Naive thymus-derived CD8-positive, alpha-beta T cell (primary cell): ENCODE results near the gene SPRYD3. TPM values are rescaled to one million over a fixed set of nuclear protein-coding genes. Genes with fewer than 3 reads are reported as not detected.

Source experiments
- ATAC-seq, 2 donors: fragments of 150-1000 bp; cut with Tn5 transposase in 1 of 2; sonication (Bioruptor Pico), chemical (Tn5 transposase) in 1 of 2; 1 replicate in 1 of 2; 2 replicates in 1 of 2; pipeline ENCODE4 v1.10.0; 2021; ENCODE audit warnings: mild to moderate bottlenecking in 2 of 2, moderate library complexity in 2 of 2
- POLR2A ChIA-PET: fragments of 350-600 bp; sonication (Branson Sonifier 250); formaldehyde crosslinking; loops from one replicate; lab custom pipeline; 2021; ENCODE audit warnings: antibody characterized with exemption; lab: Charles Lee
- DNase-seq, 10 donors: peaks; one replicate each; pipeline versions ENCODE4 v3.0.0 to v3.0.0-alpha.2; 2020 to 2022
- H3K27ac Mint-ChIP-seq, 10 donors: one replicate each; pipeline ENCODE4 v1.8.0; 2020 to 2022; ENCODE audit warnings: mild to moderate bottlenecking in 10 of 10, mixed read lengths in 10 of 10, moderate library complexity in 4 of 10, inconsistent platforms in 1 of 10
- H3K27me3 Mint-ChIP-seq, 5 donors: one replicate each; pipeline ENCODE4 v1.8.0; 2021 to 2022; ENCODE audit warnings: mixed read lengths in 5 of 5
- H3K36me3 Mint-ChIP-seq, 3 donors: one replicate each; pipeline ENCODE4 v1.8.0; 2020 to 2022; ENCODE audit warnings: mixed read lengths in 3 of 3, mild to moderate bottlenecking in 2 of 3, inconsistent platforms in 1 of 3
- H3K4me1 Mint-ChIP-seq, 4 donors: one replicate each; pipeline ENCODE4 v1.8.0; 2021 to 2022; ENCODE audit warnings: mixed read lengths in 4 of 4
- H3K4me3 Mint-ChIP-seq, 10 donors: one replicate each; pipeline ENCODE4 v1.8.0; 2020 to 2022; ENCODE audit warnings: mild to moderate bottlenecking in 10 of 10, mixed read lengths in 10 of 10, moderate library complexity in 6 of 10, inconsistent platforms in 1 of 10
- H3K9me3 Mint-ChIP-seq, 9 donors: one replicate each; pipeline ENCODE4 v1.8.0; 2020 to 2022; ENCODE audit warnings: mixed read lengths in 9 of 9, mild to moderate bottlenecking in 3 of 9, inconsistent platforms in 1 of 9, moderate library complexity in 1 of 9
- polyA plus RNA-seq, 3 donors: library from polyadenylated mRNA; unstranded; fragments of 300-500 nt; fragmentation: Illumina TruSeq; gene quantifications; one replicate each; pipeline ENCODE4 v1.2.3, GENCODE V29; 2021
- total RNA-seq, 8 experiments: library from RNA in 2 of 8; stranded (reverse) in 2 of 8; gene quantifications; one replicate each; pipeline ENCODE4 v1.2.3 and lab custom pipeline; 2021 to 2026

The SPRYD3 gene
- total and polyA plus RNA-seq, 5 experiments from 2014 or later, result 47.8 to 53.2 (median 50.0) TPM

- H3K4me1 Mint-ChIP-seq, result peaks cover 9 to 27% (median 25%) of the 10 kb centered on the region in 4 donors
- POLR2A ChIA-PET, result interaction anchor here (0.6 to 0.8 kb wide), 2 partner anchors 36 to 43 kb away, joined by 3 to 7 read pairs; no protein-coding TSS in a partner anchor
- H3K9me3 Mint-ChIP-seq, result no peaks in the 10 kb centered on the region
- peaks cover 0 to 2% (median 0%) of the 10 kb centered on the region in 5 donors for H3K27me3 Mint-ChIP-seq
- H3K27ac Mint-ChIP-seq, result peak overlapping the region in 4 of 10 donors; percentile 8 to 78 (median 65)
- no peak for ATAC-seq
- peak overlapping the region in 2 of 10 donors; percentile 37 to 76 for H3K4me3 Mint-ChIP-seq
- no peaks in the 10 kb centered on the region for H3K36me3 Mint-ChIP-seq
- no peak for DNase-seq
Measured at GRCh38 chr12:53051058-53051880, 27.9 kb downstream of the SPRYD3 start.

GRCh38 chr12:53050426-53051057, 28.6 kb downstream of the SPRYD3 start:
- H3K36me3 Mint-ChIP-seq, result no peaks in the 10 kb centered on the region
- peak overlapping the region in 1 of 10 donors; percentile 67 for H3K4me3 Mint-ChIP-seq
- H3K4me1 Mint-ChIP-seq, result peaks cover 9 to 32% (median 29%) of the 10 kb centered on the region in 4 donors
- H3K9me3 Mint-ChIP-seq, result no peaks in the 10 kb centered on the region
- peaks cover 0 to under 1% (median 0%) of the 10 kb centered on the region in 5 donors for H3K27me3 Mint-ChIP-seq
- DNase-seq (no peak), ATAC-seq (no peak)
- H3K27ac Mint-ChIP-seq, result peak overlapping the region in 5 of 10 donors; percentile 16 to 56 (median 51)
- POLR2A ChIA-PET, result no interaction called here

GRCh38 chr12:53049571-53050318, 29.4 kb downstream of the SPRYD3 start, which contains the start of gene TNS2:
Gene TNS2 (plus strand): TSS chr12:53050065. CDS start chr12:53050186, 121 bp downstream.
- peak within 1 kb of the TSS in 5 of 10 donors; percentile 6 to 67 (median 40) for H3K4me3 Mint-ChIP-seq
- no peak for DNase-seq
- ATAC-seq, result no peak

GRCh38 chr12:53048780-53049401, 30.3 kb downstream of the SPRYD3 start:
- Mint-ChIP-seq H3K27me3 (no peaks in the 10 kb centered on the region), H3K4me1 (peaks cover 5 to 31% (median 26%) of the 10 kb centered on the region in 4 donors), H3K36me3 (no peaks in the 10 kb centered on the region), H3K27ac (peak overlapping the region in 9 of 10 donors; percentile 38 to 87 (median 70)), H3K9me3 (no peaks in the 10 kb centered on the region), H3K4me3 (peak overlapping the region in 6 of 10 donors; percentile 4 to 60 (median 27))
- DNase-seq, result no peak
- ATAC-seq, result no peak
- POLR2A ChIA-PET, result interaction anchor here (1.0 to 3.9 kb wide), 5 partner anchors 13 to 138 kb away, joined by 3 to 15 read pairs (median 6); partner anchors contain the start of genes EIF4B and SPRYD3

More at GRCh38 chr12:53049571-53050318, 29.4 kb downstream of the SPRYD3 start, which contains the start of gene TNS2:
- Mint-ChIP-seq H3K27ac (peak within 1 kb of the TSS in 9 of 10 donors; percentile 38 to 82 (median 66)), H3K4me1 (peaks cover 9 to 33% (median 29%) of the 10 kb centered on the region in 4 donors), H3K9me3 (no peaks in the 10 kb centered on the region), H3K36me3 (no peaks in the 10 kb centered on the region), H3K27me3 (no peaks in the 10 kb centered on the region)
- POLR2A ChIA-PET, result interaction anchor here (3.9 kb wide), 1 partner anchor 44 kb away, joined by 15 read pairs; the partner anchor contains the start of gene EIF4B

- H3K4me1 Mint-ChIP-seq, result peaks cover 2 to 24% (median 20%) of the 10 kb centered on the region in 4 donors
- POLR2A ChIA-PET, result interaction anchor here (0.7 to 3.9 kb wide), 9 partner anchors 9 to 273 kb away, joined by 3 to 15 read pairs (median 6); partner anchors contain the start of genes AAAS, EIF4B, IGFBP6 and SOAT2
- H3K27ac Mint-ChIP-seq, result peak overlapping the region in 8 of 10 donors; percentile 39 to 90 (median 71)
- H3K36me3 Mint-ChIP-seq, result no peaks in the 10 kb centered on the region
- no peak for ATAC-seq
- no peaks in the 10 kb centered on the region for H3K27me3 Mint-ChIP-seq
- no peaks in the 10 kb centered on the region for H3K9me3 Mint-ChIP-seq
- no peak for DNase-seq
- peak overlapping the region in 9 of 10 donors; percentile 26 to 65 (median 60) for H3K4me3 Mint-ChIP-seq
Measured at GRCh38 chr12:53048033-53048779, 31.0 kb downstream of the SPRYD3 start.

- peaks cover 0 to under 1% (median 0%) of the 10 kb centered on the region in 3 donors for H3K36me3 Mint-ChIP-seq
- H3K27me3 Mint-ChIP-seq, result no peaks in the 10 kb centered on the region
- DNase-seq (peak; percentile 53 to 80 (median 72)), ATAC-seq (peak; percentile 75 to 79)
- POLR2A ChIA-PET, result interaction anchor here (0.7 to 3.9 kb wide), 10 partner anchors 10 to 274 kb away, joined by 3 to 15 read pairs (median 4); partner anchors contain the start of genes AAAS, EIF4B, IGFBP6 and SOAT2
- H3K4me3 Mint-ChIP-seq, result peak overlapping the region; percentile 26 to 90 (median 62)
- H3K9me3 Mint-ChIP-seq, result no peaks in the 10 kb centered on the region
- H3K27ac Mint-ChIP-seq, result peak overlapping the region in 9 of 10 donors; percentile 37 to 90 (median 56)
- H3K4me1 Mint-ChIP-seq, result peaks cover 2 to 24% (median 20%) of the 10 kb centered on the region in 4 donors
Measured at GRCh38 chr12:53047221-53048032, 31.8 kb downstream of the SPRYD3 start.

GRCh38 chr12:53046655-53047220, 32.5 kb downstream of the SPRYD3 start:
- POLR2A ChIA-PET, result interaction anchor here (1.1 to 3.9 kb wide), 8 partner anchors 11 to 221 kb away, joined by 3 to 15 read pairs (median 6); partner anchors contain the start of genes EIF4B, IGFBP6, SOAT2 and SPRYD3

GRCh38 chr12:53045696-53046045, 33.5 kb downstream of the SPRYD3 start:
- no peaks in the 10 kb centered on the region for H3K27me3 Mint-ChIP-seq
- no peaks in the 10 kb centered on the region for H3K9me3 Mint-ChIP-seq
- peak overlapping the region; percentile 90 to 97 (median 96) for H3K4me3 Mint-ChIP-seq
- H3K36me3 Mint-ChIP-seq, result peaks cover 0 to 16% (median 0%) of the 10 kb centered on the region in 3 donors
- no peak for ATAC-seq
- peaks cover 2 to 24% (median 19%) of the 10 kb centered on the region in 4 donors for H3K4me1 Mint-ChIP-seq
- POLR2A ChIA-PET, result interaction anchor here (1.9 to 3.9 kb wide), 2 partner anchors 34 to 39 kb away, joined by 4 to 15 read pairs; partner anchors contain the start of genes EIF4B and SPRYD3
- peak in 1 of 10 donors; percentile 38 for DNase-seq
- peak overlapping the region in 7 of 10 donors; percentile 47 to 98 (median 81) for H3K27ac Mint-ChIP-seq

More at GRCh38 chr12:53046655-53047220, 32.5 kb downstream of the SPRYD3 start:
- DNase-seq, result peak in 4 of 10 donors; percentile 38 to 55 (median 40)
- Mint-ChIP-seq H3K27ac (peak overlapping the region; percentile 81 to 98 (median 94)), H3K9me3 (no peaks in the 10 kb centered on the region), H3K36me3 (peaks cover 0 to 7% (median 0%) of the 10 kb centered on the region in 3 donors), H3K4me1 (peaks cover 2 to 24% (median 19%) of the 10 kb centered on the region in 4 donors), H3K27me3 (no peaks in the 10 kb centered on the region), H3K4me3 (peak overlapping the region; percentile 90 to 97 (median 96))
- peak; percentile 42 to 50 for ATAC-seq

GRCh38 chr12:53044896-53045695, 34.1 kb downstream of the SPRYD3 start:
- peak overlapping the region in 8 of 10 donors; percentile 11 to 89 (median 50) for H3K27ac Mint-ChIP-seq
- POLR2A ChIA-PET, result interaction anchor here (0.5 to 0.9 kb wide), 2 partner anchors 9 to 1314 kb away, joined by 3 read pairs; no protein-coding TSS in a partner anchor
- ATAC-seq (no peak), DNase-seq (peak in 1 of 10 donors; percentile 36)
- no peaks in the 10 kb centered on the region for H3K9me3 Mint-ChIP-seq
- H3K4me3 Mint-ChIP-seq, result peak overlapping the region in 6 of 10 donors; percentile 14 to 96 (median 66)
- H3K4me1 Mint-ChIP-seq, result peaks cover 2 to 24% (median 19%) of the 10 kb centered on the region in 4 donors
- peaks cover 0 to 22% (median 0%) of the 10 kb centered on the region in 3 donors for H3K36me3 Mint-ChIP-seq
- no peaks in the 10 kb centered on the region for H3K27me3 Mint-ChIP-seq
